ENCODE data around the gene PTGS1. TPM values are rescaled to one million over a fixed set of nuclear protein-coding genes. Genes with fewer than 3 reads are reported as not detected.
A peak's percentile ranks its signal among the peaks of the same experiment; 100 is the strongest.
"Not testable (repeated sequence)": the region's sequence is repeated elsewhere in the genome, so short reads cannot be mapped to it uniquely, and the experiment has no call there.

The PTGS1 gene
- total and polyA plus RNA-seq, 7 donors = 0.56 to 5.6 (median 1.5) TPM

DNA sequence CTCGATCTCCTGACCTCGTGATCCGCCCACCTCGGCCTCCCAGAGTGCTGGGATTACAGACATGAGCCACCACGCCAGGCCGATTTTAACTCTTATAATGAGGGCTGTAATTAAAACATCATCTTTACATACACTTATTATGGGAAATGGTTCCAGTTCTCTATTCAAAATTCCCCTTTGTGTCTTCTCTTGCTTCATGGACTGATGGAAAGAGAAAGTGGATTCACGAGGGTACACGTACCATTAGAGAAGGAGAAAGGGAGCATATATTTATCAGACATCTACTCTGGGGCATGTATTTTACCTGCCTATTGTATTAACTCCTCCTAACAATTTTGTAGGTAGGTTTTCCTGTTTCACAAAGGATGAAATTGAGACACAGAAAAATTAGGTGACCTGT lies 31.1 kb downstream of the PTGS1 start:
- Histone ChIP-seq H3K27me3 (ENCODE audit: insufficient read depth in 3 of 3, low read length in 2 of 3) (no peaks in the 10 kb centered on the region), H3K4me3 (no peak overlapping the region), H3K36me3 (ENCODE audit: insufficient read depth in 1 of 2, low read depth in 1 of 2) (no peaks in the 10 kb centered on the region), H3K4me1 (no peaks in the 10 kb centered on the region), H3K27ac (no peak overlapping the region), H3K9me3 (no peaks in the 10 kb centered on the region)
- ATAC-seq (no peak), DNase-seq (no peak)
- 89 to 93% (median 92%) methylated on average over 8 of the region's 8 CpGs for WGBS, 3 donors
- intact Hi-C loops (cut with DNase I) = no loop called here
- TF ChIP-seq, protein P1, sequence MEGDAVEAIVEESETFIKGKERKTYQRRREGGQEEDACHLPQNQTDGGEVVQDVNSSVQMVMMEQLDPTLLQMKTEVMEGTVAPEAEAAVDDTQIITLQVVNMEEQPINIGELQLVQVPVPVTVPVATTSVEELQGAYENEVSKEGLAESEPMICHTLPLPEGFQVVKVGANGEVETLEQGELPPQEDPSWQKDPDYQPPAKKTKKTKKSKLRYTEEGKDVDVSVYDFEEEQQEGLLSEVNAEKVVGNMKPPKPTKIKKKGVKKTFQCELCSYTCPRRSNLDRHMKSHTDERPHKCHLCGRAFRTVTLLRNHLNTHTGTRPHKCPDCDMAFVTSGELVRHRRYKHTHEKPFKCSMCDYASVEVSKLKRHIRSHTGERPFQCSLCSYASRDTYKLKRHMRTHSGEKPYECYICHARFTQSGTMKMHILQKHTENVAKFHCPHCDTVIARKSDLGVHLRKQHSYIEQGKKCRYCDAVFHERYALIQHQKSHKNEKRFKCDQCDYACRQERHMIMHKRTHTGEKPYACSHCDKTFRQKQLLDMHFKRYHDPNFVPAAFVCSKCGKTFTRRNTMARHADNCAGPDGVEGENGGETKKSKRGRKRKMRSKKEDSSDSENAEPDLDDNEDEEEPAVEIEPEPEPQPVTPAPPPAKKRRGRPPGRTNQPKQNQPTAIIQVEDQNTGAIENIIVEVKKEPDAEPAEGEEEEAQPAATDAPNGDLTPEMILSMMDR (IDR thresholded peaks at IDR 0.05) = no peak

DNA sequence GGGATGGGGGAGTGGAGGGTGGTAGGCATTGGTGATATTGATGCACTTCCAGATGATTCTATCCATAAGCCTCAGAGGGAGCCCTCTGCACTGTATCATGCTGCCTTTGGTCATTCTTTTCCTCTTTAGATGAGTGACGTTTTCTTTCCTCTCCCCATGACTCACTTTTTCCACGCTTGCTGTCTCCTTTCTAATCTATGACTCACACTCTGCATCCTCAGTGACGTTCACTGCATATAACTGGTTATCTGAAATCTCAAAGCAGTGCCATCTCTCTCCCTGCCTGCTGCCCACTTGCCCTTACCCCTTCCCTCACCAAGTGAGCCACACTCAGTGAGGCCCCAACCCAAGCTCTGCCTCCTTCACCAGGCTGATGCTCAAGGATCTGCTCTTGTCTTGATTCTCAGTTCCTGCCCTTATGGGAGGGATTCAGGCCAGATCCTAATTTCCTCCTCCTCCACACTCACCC lies 31.6 kb downstream of the PTGS1 start:
- TF ChIP-seq, protein P1 (IDR thresholded peaks at IDR 0.05) = no peak
- no peaks in the 10 kb centered on the region for H3K27me3 ChIP-seq (ENCODE audit: insufficient read depth in 3 of 3, low read length in 2 of 3)
- no peak overlapping the region for H3K4me3 ChIP-seq
- no peaks in the 10 kb centered on the region for H3K4me1 ChIP-seq
- whole genome bisulfite sequencing, 3 donors = 15 to 33% (median 22%) methylated on average over 3 of the region's 3 CpGs
- no peaks in the 10 kb centered on the region for H3K36me3 ChIP-seq (ENCODE audit: insufficient read depth in 1 of 2, low read depth in 1 of 2)
- peak in 1 of 4 donors; percentile 22 for ATAC-seq
- H3K27ac ChIP-seq = no peak overlapping the region
- no peak for DNase-seq
- no peaks in the 10 kb centered on the region for H3K9me3 ChIP-seq
- intact Hi-C loops (cut with DNase I) = no loop called here

- ATAC-seq = no peak
- H3K27ac ChIP-seq = no peak overlapping the region
- no peaks in the 10 kb centered on the region for H3K36me3 ChIP-seq (ENCODE audit: insufficient read depth in 1 of 2, low read depth in 1 of 2)
- no peak for DNase-seq
- no peaks in the 10 kb centered on the region for H3K4me1 ChIP-seq
- 85 to 91% (median 86%) methylated on average over 3 of the region's 3 CpGs for WGBS, 3 donors
- no peak overlapping the region for H3K4me3 ChIP-seq
- H3K9me3 ChIP-seq = no peaks in the 10 kb centered on the region
- no peaks in the 10 kb centered on the region for H3K27me3 ChIP-seq (ENCODE audit: insufficient read depth in 3 of 3, low read length in 2 of 3)
- TF ChIP-seq, protein P1 (IDR thresholded peaks at IDR 0.05) = no peak
- intact Hi-C loops (cut with DNase I) = no loop called here
Measured at GRCh38 chr9:122402874-122403273, 32.0 kb downstream of the PTGS1 start.

GRCh38 chr9:122403381-122404000 lies 32.7 kb downstream of the PTGS1 start:
- TF ChIP-seq, protein P1 (IDR thresholded peaks at IDR 0.05) = no peak
- H3K27ac ChIP-seq = no peak overlapping the region
- DNase-seq (no peak), ATAC-seq (no peak)
- H3K4me1 ChIP-seq = no peaks in the 10 kb centered on the region
- H3K36me3 ChIP-seq (ENCODE audit: insufficient read depth in 1 of 2, low read depth in 1 of 2) = no peaks in the 10 kb centered on the region
- WGBS, 3 donors = 45 to 68% (median 64%) methylated on average over 6 of the region's 6 CpGs
- H3K27me3 ChIP-seq (ENCODE audit: insufficient read depth in 3 of 3, low read length in 2 of 3) = no peaks in the 10 kb centered on the region
- intact Hi-C loops (cut with DNase I) = no loop called here
- H3K4me3 ChIP-seq = no peak overlapping the region
- H3K9me3 ChIP-seq = no peaks in the 10 kb centered on the region

DNA sequence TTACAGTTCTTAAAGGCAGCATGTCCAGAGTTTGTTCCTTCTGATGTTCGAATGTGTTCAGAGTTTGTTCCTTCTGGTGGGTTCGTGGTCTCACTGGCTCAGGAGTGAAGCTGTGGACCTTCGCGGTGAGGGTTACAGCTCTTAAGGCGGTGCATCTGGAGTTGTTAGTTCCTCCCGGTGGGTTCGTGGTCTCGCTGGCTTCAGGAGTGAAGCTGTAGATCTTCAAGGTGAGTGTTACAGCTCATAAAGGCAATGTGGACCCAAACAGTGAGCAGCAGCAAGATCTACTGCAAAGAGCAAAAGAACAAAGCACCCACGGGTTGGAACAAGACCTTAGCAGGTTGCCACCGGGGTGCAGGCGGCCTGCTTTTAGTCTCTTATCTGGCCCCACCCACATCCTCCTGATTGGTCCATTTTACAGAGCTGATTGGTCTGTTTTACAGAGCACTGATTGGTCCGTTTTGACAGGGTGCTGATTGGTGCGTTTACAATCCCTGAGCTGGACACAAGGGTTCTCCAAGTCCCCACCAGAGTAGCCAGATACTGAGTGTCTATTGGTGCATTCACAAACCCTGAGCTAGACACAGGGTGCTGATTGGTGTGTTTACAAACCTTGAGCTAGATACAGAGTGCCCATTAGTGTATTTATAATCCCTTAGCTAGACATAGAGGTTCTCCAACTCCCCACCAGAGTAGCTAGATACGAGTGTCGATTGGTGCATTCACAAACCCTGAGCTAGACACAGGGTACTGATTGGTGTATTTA lies 34.7 kb downstream of the PTGS1 start:
- 85 to 88% (median 86%) methylated on average over 15 of the region's 15 CpGs for whole genome bisulfite sequencing, 3 donors
- H3K9me3 ChIP-seq; H3K4me1 ChIP-seq; ATAC-seq; H3K27ac ChIP-seq; intact Hi-C loops (cut with DNase I); H3K27me3 ChIP-seq (ENCODE audit: insufficient read depth in 3 of 3, low read length in 2 of 3); H3K36me3 ChIP-seq (ENCODE audit: insufficient read depth in 1 of 2, low read depth in 1 of 2); H3K4me3 ChIP-seq; DNase-seq: not testable (repeated sequence)
